ENCODE results near the gene VSIG10. TPM values are rescaled to one million over a fixed set of nuclear protein-coding genes. Genes with fewer than 3 reads are reported as not detected.

Gene VSIG10
- total and polyA plus RNA-seq, 2 of the 13 experiments (the other 11 are each of a cell fraction or from before 2014, with no cell fraction given) = 25.6 to 42.5 TPM

- TF ChIP-seq SKIL (CRISPR knock-in tag; IDR thresholded peaks at IDR 0.05; ENCODE audit: borderline replicate concordance) = no peak; the same call in 1 of the 2 replicates
- TF ChIP-seq SMC3 (IDR thresholded peaks at IDR 0.05; ENCODE audit: low read length) = no peak
- TF ChIP-seq HOMEZ (CRISPR knock-in tag; IDR thresholded peaks at IDR 0.05; ENCODE audit: low read depth) = peak; percentile 64; the same call in 1 of the 2 replicates
- TF ChIP-seq MAFG (CRISPR knock-in tag; IDR thresholded peaks at IDR 0.05) = no peak
- TF ChIP-seq ZNF335 (CRISPR knock-in tag; IDR thresholded peaks at IDR 0.05) = peak; percentile 86
- TF ChIP-seq SAFB2 (CRISPR knock-in tag; IDR thresholded peaks at IDR 0.05; ENCODE audit: borderline replicate concordance, low read depth) = peak; percentile 95; the same call in 1 of the 2 replicates
- no peak for TF ChIP-seq ZNF597 (CRISPR knock-in tag; IDR thresholded peaks at IDR 0.05)
- TF ChIP-seq HNRNPUL1 (IDR thresholded peaks at IDR 0.05; ENCODE audit: low read depth, low read length) = 0 out of 2 replicates have a peak, but pooled peaks have one; percentile 25
- TF ChIP-seq SRSF4 (IDR thresholded peaks at IDR 0.05; ENCODE audit: low read depth, low read length, poor library complexity, severe bottlenecking) = no peak
- TF ChIP-seq ZNF337 (CRISPR knock-in tag; IDR thresholded peaks at IDR 0.05; ENCODE audit: borderline replicate concordance, low read depth) = peak; percentile 76; the same call in 1 of the 2 replicates
- peak; percentile 73; the same call in 1 of the 2 replicates for TF ChIP-seq ATF5 (CRISPR knock-in tag; IDR thresholded peaks at IDR 0.05; ENCODE audit: low read depth)
- peak; percentile 35; the same call in 1 of the 2 replicates for TF ChIP-seq ZBTB14 (CRISPR knock-in tag; IDR thresholded peaks at IDR 0.05)
- TF ChIP-seq ZNF234 (CRISPR knock-in tag; conservative IDR thresholded peaks at IDR 0.05) = no peak; the same call in 1 of the 2 replicates
- peak; percentile 96 for TF ChIP-seq FOXC1 (CRISPR knock-in tag; IDR thresholded peaks at IDR 0.05; ENCODE audit: borderline replicate concordance)
- TF ChIP-seq ZNF605 (CRISPR knock-in tag; IDR thresholded peaks at IDR 0.05) = peak; percentile 57; the same call in 1 of the 2 replicates
- TF ChIP-seq CC2D1A (CRISPR knock-in tag; IDR thresholded peaks at IDR 0.05) = no peak
- no peak for TF ChIP-seq ZNF75D (CRISPR knock-in tag; IDR thresholded peaks at IDR 0.05; ENCODE audit: borderline replicate concordance)
- TF ChIP-seq DZIP1 (CRISPR knock-in tag; IDR thresholded peaks at IDR 0.05) = peak; percentile 54; the same call in 1 of the 2 replicates
Observed at GRCh38 chr12:118135788-118136558, 32.2 kb upstream of the VSIG10 start, which contains the start of gene PEBP1 (continued).
